ENCODE results near the gene SRPK2. TPM values are rescaled to one million over a fixed set of nuclear protein-coding genes. Genes with fewer than 3 reads are reported as not detected.

The SRPK2 gene
- total and polyA plus RNA-seq, 8 donors = 7.6 to 109 (median 24.4) TPM

- Histone ChIP-seq H3K27ac (no peak overlapping the region), H3K9me3 (no peaks in the 10 kb centered on the region), H3K27me3 (no peaks in the 10 kb centered on the region), H3K36me3 (peaks cover 0 to 5% (median 4%) of the 10 kb centered on the region in 4 donors), H3K4me1 (peaks cover 0 to 10% (median under 1%) of the 10 kb centered on the region in 4 donors), H3K4me3 (no peak overlapping the region)
- TF ChIP-seq POLR2A (IDR thresholded peaks at IDR 0.05) (no peak), POLR2AphosphoS5 (IDR thresholded peaks at IDR 0.05) (no peak), EP300 (IDR thresholded peaks at IDR 0.05) (no peak)
- TF ChIP-seq, protein P1, sequence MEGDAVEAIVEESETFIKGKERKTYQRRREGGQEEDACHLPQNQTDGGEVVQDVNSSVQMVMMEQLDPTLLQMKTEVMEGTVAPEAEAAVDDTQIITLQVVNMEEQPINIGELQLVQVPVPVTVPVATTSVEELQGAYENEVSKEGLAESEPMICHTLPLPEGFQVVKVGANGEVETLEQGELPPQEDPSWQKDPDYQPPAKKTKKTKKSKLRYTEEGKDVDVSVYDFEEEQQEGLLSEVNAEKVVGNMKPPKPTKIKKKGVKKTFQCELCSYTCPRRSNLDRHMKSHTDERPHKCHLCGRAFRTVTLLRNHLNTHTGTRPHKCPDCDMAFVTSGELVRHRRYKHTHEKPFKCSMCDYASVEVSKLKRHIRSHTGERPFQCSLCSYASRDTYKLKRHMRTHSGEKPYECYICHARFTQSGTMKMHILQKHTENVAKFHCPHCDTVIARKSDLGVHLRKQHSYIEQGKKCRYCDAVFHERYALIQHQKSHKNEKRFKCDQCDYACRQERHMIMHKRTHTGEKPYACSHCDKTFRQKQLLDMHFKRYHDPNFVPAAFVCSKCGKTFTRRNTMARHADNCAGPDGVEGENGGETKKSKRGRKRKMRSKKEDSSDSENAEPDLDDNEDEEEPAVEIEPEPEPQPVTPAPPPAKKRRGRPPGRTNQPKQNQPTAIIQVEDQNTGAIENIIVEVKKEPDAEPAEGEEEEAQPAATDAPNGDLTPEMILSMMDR (IDR thresholded peaks at IDR 0.05) = no peak
- intact Hi-C loops (cut with DNase I; ENCODE audit: low total_unique reads) = no loop called here
- 66 to 84% (median 76%) methylated on average over 1 of the region's 1 CpG for WGBS, 5 donors
- no peak for DNase-seq
Measured at GRCh38 chr7:105173586-105173985, 215.1 kb downstream of the SRPK2 start.

- Histone ChIP-seq H3K9me3 (no peaks in the 10 kb centered on the region), H3K27me3 (no peaks in the 10 kb centered on the region), H3K36me3 (peaks cover 10 to 66% (median 58%) of the 10 kb centered on the region in 4 donors), H3K4me3 (no peak overlapping the region), H3K4me1 (no peaks in the 10 kb centered on the region), H3K27ac (no peak overlapping the region)
- TF ChIP-seq POLR2A (IDR thresholded peaks at IDR 0.05) = no peak
- TF ChIP-seq, protein P1 (IDR thresholded peaks at IDR 0.05) = no peak
- TF ChIP-seq EP300 (IDR thresholded peaks at IDR 0.05) = no peak
- no peak for TF ChIP-seq POLR2AphosphoS5 (IDR thresholded peaks at IDR 0.05)
- no peak for DNase-seq
- intact Hi-C loops (cut with DNase I; ENCODE audit: low total_unique reads) = no loop called here
- 87 to 100% (median 92%) methylated on average over 1 of the region's 1 CpG for WGBS, 5 donors
Measured at GRCh38 chr7:105164751-105165150, 224.0 kb downstream of the SRPK2 start.

DNA sequence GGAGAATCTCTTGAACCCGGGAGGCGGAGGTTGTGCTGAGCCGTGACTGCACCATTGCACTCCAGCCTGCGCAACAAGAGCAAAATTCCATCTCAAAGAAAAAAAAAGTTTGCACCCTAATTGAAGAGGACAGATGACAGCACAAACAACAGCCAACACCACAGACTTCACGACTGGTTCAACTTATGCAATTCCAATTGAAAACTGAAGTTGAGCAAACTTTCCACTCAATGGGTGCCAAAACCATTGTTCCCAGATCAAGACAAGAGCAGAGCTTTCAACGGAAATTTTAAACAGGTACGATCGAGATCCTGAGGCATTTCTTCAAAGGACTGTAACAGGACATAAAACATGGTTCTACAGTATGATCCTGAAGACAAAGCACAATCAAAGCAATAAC, 225.0 kb downstream of the SRPK2 start:
- peaks cover 10 to 63% (median 56%) of the 10 kb centered on the region in 4 donors for H3K36me3 ChIP-seq
- no peak overlapping the region for H3K27ac ChIP-seq
- no peak overlapping the region for H3K4me3 ChIP-seq
- TF ChIP-seq, protein P1 (IDR thresholded peaks at IDR 0.05) = no peak
- TF ChIP-seq POLR2AphosphoS5 (IDR thresholded peaks at IDR 0.05) = no peak
- no peak for TF ChIP-seq POLR2A (IDR thresholded peaks at IDR 0.05)
- no peak for TF ChIP-seq EP300 (IDR thresholded peaks at IDR 0.05)
- no peaks in the 10 kb centered on the region for H3K4me1 ChIP-seq
- intact Hi-C loops (cut with DNase I; ENCODE audit: low total_unique reads) = no loop called here
- 88 to 93% (median 91%) methylated on average over 8 of the region's 8 CpGs for WGBS, 5 donors
- no peak for DNase-seq
- no peaks in the 10 kb centered on the region for H3K9me3 ChIP-seq
- H3K27me3 ChIP-seq = no peaks in the 10 kb centered on the region

- 95 to 100% (median 95%) methylated on average over 1 of the region's 1 CpG for WGBS, 5 donors
- Histone ChIP-seq H3K9me3 (no peaks in the 10 kb centered on the region), H3K27ac (no peak overlapping the region), H3K4me1 (no peaks in the 10 kb centered on the region), H3K36me3 (peaks cover 6 to 45% (median 41%) of the 10 kb centered on the region in 4 donors), H3K27me3 (no peaks in the 10 kb centered on the region), H3K4me3 (no peak overlapping the region)
- DNase-seq = no peak
- intact Hi-C loops (cut with DNase I; ENCODE audit: low total_unique reads) = no loop called here
- TF ChIP-seq POLR2AphosphoS5 (IDR thresholded peaks at IDR 0.05) (no peak), POLR2A (IDR thresholded peaks at IDR 0.05) (no peak), EP300 (IDR thresholded peaks at IDR 0.05) (no peak)
- TF ChIP-seq, protein P1 (IDR thresholded peaks at IDR 0.05) = no peak
Measured at GRCh38 chr7:105161366-105161765, 227.4 kb downstream of the SRPK2 start.
